GM23338 (cell line): Measurements from ENCODE around the gene UBAP2. TPM values are rescaled to one million over a fixed set of nuclear protein-coding genes. Genes with fewer than 3 reads are reported as not detected.

Experiments used
- ATAC-seq: fragments of 200-7000 bp; cut with Tn5 transposase; 3 replicates; pipeline ENCODE4 v1.9.1; 2020
- DNase-seq: peaks from one replicate; pipeline ENCODE4 v3.0.0-alpha.2; 2015; ENCODE audit warnings: low spot score
- H2AFZ ChIP-seq: fragments of 200-600 bp; sonication (generic); 2 replicates; pipeline ENCODE4 v1.8.0; 2016; ENCODE audit warnings: antibody characterized with exemption, mild to moderate bottlenecking, moderate library complexity
- H3F3A ChIP-seq: fragments of 200-600 bp; sonication (generic); replicated peaks from 2 replicates; pipeline ENCODE4 v1.8.0; 2017; ENCODE audit warnings: antibody characterized with exemption, mixed run types, low read depth
- H3K27ac ChIP-seq: fragments of 200-600 bp; sonication (generic); 2 replicates; pipeline ENCODE4 v1.6.1; 2016; ENCODE audit warnings: low read depth
- H3K27me3 ChIP-seq: fragments of 200-600 bp; sonication (generic); 2 replicates; pipeline ENCODE4 v1.8.0; 2016; ENCODE audit warnings: mild to moderate bottlenecking, mixed run types, moderate library complexity; ENCODE audit not compliant: insufficient read depth
- H3K36me3 ChIP-seq: fragments of 200-600 bp; sonication (generic); 2 replicates; pipeline ENCODE4 v1.8.0; 2016; ENCODE audit warnings: mild to moderate bottlenecking; ENCODE audit not compliant: insufficient read depth
- H3K4me1 ChIP-seq: fragments of 200-600 bp; sonication (generic); 2 replicates; pipeline ENCODE4 v1.8.0; 2016; ENCODE audit warnings: mild to moderate bottlenecking, moderate library complexity; ENCODE audit not compliant: insufficient read depth
- H3K4me2 ChIP-seq: fragments of 200-600 bp; sonication (generic); 2 replicates; pipeline ENCODE4 v1.7.1; 2017; ENCODE audit warnings: mixed run types
- H3K4me3 ChIP-seq: fragments of 200-600 bp; sonication (generic); 2 replicates; pipeline ENCODE4 v1.6.1; 2016; ENCODE audit warnings: mixed run types
- H3K79me2 ChIP-seq: fragments of 200-600 bp; sonication (generic); replicated peaks from 2 replicates; pipeline ENCODE4 v1.8.0; 2017; ENCODE audit warnings: mild to moderate bottlenecking; ENCODE audit not compliant: insufficient read depth
- H3K9me2 ChIP-seq: fragments of 200-600 bp; sonication (generic); 2 replicates; pipeline ENCODE4 v1.8.0; 2017; ENCODE audit not compliant: insufficient read depth
- H4K20me1 ChIP-seq: fragments of 200-600 bp; sonication (generic); replicated peaks from 2 replicates; pipeline ENCODE4 v1.8.0; 2017; ENCODE audit warnings: mild to moderate bottlenecking; ENCODE audit not compliant: insufficient read depth
- H3K27ac Mint-ChIP-seq: 2 replicates; pipeline ENCODE4 v1.8.0; 2020; ENCODE audit warnings: inconsistent platforms, mild to moderate bottlenecking, moderate library complexity, mixed read lengths
- H3K27me3 Mint-ChIP-seq: 3 replicates; pipeline ENCODE4 v1.8.0; 2022; ENCODE audit warnings: low read depth, mild to moderate bottlenecking, moderate library complexity, mixed read lengths, inconsistent platforms; ENCODE audit not compliant: insufficient read depth, poor library complexity
- H3K36me3 Mint-ChIP-seq: 3 replicates; pipeline ENCODE4 v1.8.0; 2021; ENCODE audit warnings: low read depth, mild to moderate bottlenecking, inconsistent platforms, moderate library complexity, mixed read lengths
- H3K4me1 Mint-ChIP-seq: 3 replicates; pipeline ENCODE4 v1.8.0; 2020; ENCODE audit warnings: mild to moderate bottlenecking, inconsistent platforms, mixed read lengths
- H3K4me3 Mint-ChIP-seq: 3 replicates; pipeline ENCODE4 v1.8.0; 2021; ENCODE audit warnings: moderate library complexity, mild to moderate bottlenecking, inconsistent platforms, mixed read lengths
- H3K9me3 Mint-ChIP-seq: 3 replicates; pipeline ENCODE4 v1.8.0; 2020; ENCODE audit warnings: moderate library complexity, mild to moderate bottlenecking, inconsistent platforms, mixed read lengths
- EZH2phosphoT487 ChIP-seq: fragments of 200-600 bp; sonication (generic); IDR thresholded peaks from one replicate; pipeline ENCODE4 v1.8.1; 2018; ENCODE audit warnings: antibody characterized with exemption; ENCODE audit not compliant: unreplicated experiment
- NANOG ChIP-seq: IDR thresholded peaks from 2 replicates; pipeline ENCODE4 v1.6.1; 2016; ENCODE audit warnings: antibody characterized with exemption, borderline replicate concordance
- REST ChIP-seq: IDR thresholded peaks from one replicate; pipeline ENCODE4 v1.6.1; 2018; ENCODE audit warnings: antibody characterized with exemption; ENCODE audit not compliant: unreplicated experiment
- polyA plus RNA-seq: library from polyadenylated mRNA; unstranded; fragments of >200 nt; fragmentation: Nextera tagmentation; extraction: Ambion mirVana; gene quantifications from 2 replicates; pipeline ENCODE4 v1.2.1, GENCODE V29; 2016
- total RNA-seq: library from RNA; depleted of rRNA; stranded (reverse); fragments of >200 nt; shearing (Covaris generic); gene quantifications from 2 replicates; pipeline ENCODE4 v1.2.3, GENCODE V29; 2014
- TF ChIP-seq, protein P1 (sequence below): fragments of 250-450 bp; sonication (Bioruptor Pico); IDR thresholded peaks from 2 replicates; pipeline ENCODE4 v1.5.0; 2020; ENCODE audit warnings: mild to moderate bottlenecking, moderate library complexity

Gene UBAP2
- total and polyA plus RNA-seq, 2 experiments from 2014 or later = 47.4 to 56.4 TPM

- ATAC-seq (no peak), DNase-seq (no peak)
- H3K36me3 Mint-ChIP-seq = peaks cover 8% of the 10 kb centered on the region
- no peak overlapping the region for H3K27ac ChIP-seq
- H3K27ac Mint-ChIP-seq = no peak overlapping the region
- no peaks in the 10 kb centered on the region for H3K9me3 Mint-ChIP-seq
- H3K4me1 ChIP-seq = no peaks in the 10 kb centered on the region
- no peaks in the 10 kb centered on the region for H3K36me3 ChIP-seq
- no peaks in the 10 kb centered on the region for H3K27me3 ChIP-seq
- H3K9me2 ChIP-seq = no peaks in the 10 kb centered on the region
- H3K27me3 Mint-ChIP-seq = peaks cover 2% of the 10 kb centered on the region
- H2AFZ ChIP-seq = no peak overlapping the region
- no peak overlapping the region for H3K4me3 ChIP-seq
- H3K4me3 Mint-ChIP-seq = no peak overlapping the region
- H3F3A ChIP-seq = no peaks in the 10 kb centered on the region
- peaks cover 24% of the 10 kb centered on the region for H4K20me1 ChIP-seq
- TF ChIP-seq, protein P1, sequence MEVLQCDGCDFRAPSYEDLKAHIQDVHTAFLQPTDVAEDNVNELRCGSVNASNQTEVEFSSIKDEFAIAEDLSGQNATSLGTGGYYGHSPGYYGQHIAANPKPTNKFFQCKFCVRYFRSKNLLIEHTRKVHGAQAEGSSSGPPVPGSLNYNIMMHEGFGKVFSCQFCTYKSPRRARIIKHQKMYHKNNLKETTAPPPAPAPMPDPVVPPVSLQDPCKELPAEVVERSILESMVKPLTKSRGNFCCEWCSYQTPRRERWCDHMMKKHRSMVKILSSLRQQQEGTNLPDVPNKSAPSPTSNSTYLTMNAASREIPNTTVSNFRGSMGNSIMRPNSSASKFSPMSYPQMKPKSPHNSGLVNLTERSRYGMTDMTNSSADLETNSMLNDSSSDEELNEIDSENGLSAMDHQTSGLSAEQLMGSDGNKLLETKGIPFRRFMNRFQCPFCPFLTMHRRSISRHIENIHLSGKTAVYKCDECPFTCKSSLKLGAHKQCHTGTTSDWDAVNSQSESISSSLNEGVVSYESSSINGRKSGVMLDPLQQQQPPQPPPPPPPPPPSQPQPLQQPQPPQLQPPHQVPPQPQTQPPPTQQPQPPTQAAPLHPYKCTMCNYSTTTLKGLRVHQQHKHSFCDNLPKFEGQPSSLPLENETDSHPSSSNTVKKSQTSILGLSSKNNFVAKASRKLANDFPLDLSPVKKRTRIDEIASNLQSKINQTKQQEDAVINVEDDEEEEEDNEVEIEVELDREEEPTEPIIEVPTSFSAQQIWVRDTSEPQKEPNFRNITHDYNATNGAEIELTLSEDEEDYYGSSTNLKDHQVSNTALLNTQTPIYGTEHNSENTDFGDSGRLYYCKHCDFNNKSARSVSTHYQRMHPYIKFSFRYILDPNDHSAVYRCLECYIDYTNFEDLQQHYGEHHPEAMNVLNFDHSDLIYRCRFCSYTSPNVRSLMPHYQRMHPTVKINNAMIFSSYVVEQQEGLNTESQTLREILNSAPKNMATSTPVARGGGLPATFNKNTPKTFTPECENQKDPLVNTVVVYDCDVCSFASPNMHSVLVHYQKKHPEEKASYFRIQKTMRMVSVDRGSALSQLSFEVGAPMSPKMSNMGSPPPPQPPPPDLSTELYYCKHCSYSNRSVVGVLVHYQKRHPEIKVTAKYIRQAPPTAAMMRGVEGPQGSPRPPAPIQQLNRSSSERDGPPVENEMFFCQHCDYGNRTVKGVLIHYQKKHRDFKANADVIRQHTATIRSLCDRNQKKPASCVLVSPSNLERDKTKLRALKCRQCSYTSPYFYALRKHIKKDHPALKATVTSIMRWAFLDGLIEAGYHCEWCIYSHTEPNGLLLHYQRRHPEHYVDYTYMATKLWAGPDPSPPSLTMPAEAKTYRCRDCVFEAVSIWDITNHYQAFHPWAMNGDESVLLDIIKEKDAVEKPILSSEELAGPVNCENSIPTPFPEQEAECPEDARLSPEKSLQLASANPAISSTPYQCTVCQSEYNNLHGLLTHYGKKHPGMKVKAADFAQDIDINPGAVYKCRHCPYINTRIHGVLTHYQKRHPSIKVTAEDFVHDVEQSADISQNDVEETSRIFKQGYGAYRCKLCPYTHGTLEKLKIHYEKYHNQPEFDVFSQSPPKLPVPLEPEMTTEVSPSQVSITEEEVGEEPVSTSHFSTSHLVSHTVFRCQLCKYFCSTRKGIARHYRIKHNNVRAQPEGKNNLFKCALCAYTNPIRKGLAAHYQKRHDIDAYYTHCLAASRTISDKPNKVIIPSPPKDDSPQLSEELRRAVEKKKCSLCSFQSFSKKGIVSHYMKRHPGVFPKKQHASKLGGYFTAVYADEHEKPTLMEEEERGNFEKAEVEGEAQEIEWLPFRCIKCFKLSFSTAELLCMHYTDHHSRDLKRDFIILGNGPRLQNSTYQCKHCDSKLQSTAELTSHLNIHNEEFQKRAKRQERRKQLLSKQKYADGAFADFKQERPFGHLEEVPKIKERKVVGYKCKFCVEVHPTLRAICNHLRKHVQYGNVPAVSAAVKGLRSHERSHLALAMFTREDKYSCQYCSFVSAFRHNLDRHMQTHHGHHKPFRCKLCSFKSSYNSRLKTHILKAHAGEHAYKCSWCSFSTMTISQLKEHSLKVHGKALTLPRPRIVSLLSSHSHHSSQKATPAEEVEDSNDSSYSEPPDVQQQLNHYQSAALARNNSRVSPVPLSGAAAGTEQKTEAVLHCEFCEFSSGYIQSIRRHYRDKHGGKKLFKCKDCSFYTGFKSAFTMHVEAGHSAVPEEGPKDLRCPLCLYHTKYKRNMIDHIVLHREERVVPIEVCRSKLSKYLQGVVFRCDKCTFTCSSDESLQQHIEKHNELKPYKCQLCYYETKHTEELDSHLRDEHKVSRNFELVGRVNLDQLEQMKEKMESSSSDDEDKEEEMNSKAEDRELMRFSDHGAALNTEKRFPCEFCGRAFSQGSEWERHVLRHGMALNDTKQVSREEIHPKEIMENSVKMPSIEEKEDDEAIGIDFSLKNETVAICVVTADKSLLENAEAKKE (CRISPR knock-in tag) = no peak
- no peak for TF ChIP-seq REST
- no peak for TF ChIP-seq NANOG
- no peak for TF ChIP-seq EZH2phosphoT487
- H3K79me2 ChIP-seq = peaks cover 80% of the 10 kb centered on the region
- H3K4me1 Mint-ChIP-seq = no peaks in the 10 kb centered on the region
- H3K4me2 ChIP-seq = no peak overlapping the region
These were observed 154.8 kb downstream of the UBAP2 start for GRCh38 chr9:33893861-33894260.
